ENCODE results near the gene EBLN1. TPM values are rescaled to one million over a fixed set of nuclear protein-coding genes. Genes with fewer than 3 reads are reported as not detected.

The EBLN1 gene
- total and polyA plus RNA-seq, 9 of the 15 experiments (the other 6 are each of a cell fraction or from before 2014, with no cell fraction given) = 0.06 to 3.1 (median 0.80) TPM

GRCh38 chr10:22228943-22229801 is 11.4 kb upstream of the EBLN1 start (continued):
- TF ChIP-seq ZNF584 (CRISPR knock-in tag; IDR thresholded peaks at IDR 0.05; ENCODE audit: low read depth) (peak; percentile 88), ZC3H8 (IDR thresholded peaks at IDR 0.05) (no peak), TAF1 (IDR thresholded peaks at IDR 0.05; ENCODE audit: control insufficient read depth, extremely low read depth, insufficient read depth, low read length, severe bottlenecking) (peak; percentile 70), PURB (CRISPR knock-in tag; IDR thresholded peaks at IDR 0.05; ENCODE audit: low read depth) (no peak), MYC (IDR thresholded peaks at IDR 0.05; ENCODE audit: low read depth, low read length) (peak; percentile 73), MYC (CRISPR knock-in tag; IDR thresholded peaks at IDR 0.05; ENCODE audit: borderline replicate concordance, low read depth) (no peak), KAT8 (IDR thresholded peaks at IDR 0.05; ENCODE audit: low read depth) (no peak), KLF6 (CRISPR knock-in tag; IDR thresholded peaks at IDR 0.05; ENCODE audit: borderline replicate concordance) (peak; percentile 58; the same call in 1 of the 2 replicates), SOX6 (IDR thresholded peaks at IDR 0.05) (peak; percentile 75; the same call in 1 of the 2 replicates), NBN (IDR thresholded peaks at IDR 0.05; ENCODE audit: low read depth) (peak; percentile 92), THAP12 (CRISPR knock-in tag; IDR thresholded peaks at IDR 0.05) (peak; percentile 54; the same call in 1 of the 2 replicates), SP2 (IDR thresholded peaks at IDR 0.05; ENCODE audit: extremely low read depth, low read depth, low read length, poor library complexity, severe bottlenecking) (no peak), POU5F1 (IDR thresholded peaks at IDR 0.05; ENCODE audit: borderline replicate concordance, low read depth, low read length, partially characterized antibody) (no peak), POLR2AphosphoS5 (IDR thresholded peaks at IDR 0.05; ENCODE audit: control insufficient read depth, insufficient read depth, low read depth, low read length) (peak; percentile 63), HSF4 (CRISPR knock-in tag; IDR thresholded peaks at IDR 0.05; ENCODE audit: borderline replicate concordance) (0 out of 2 replicates have a peak, but pooled peaks have one; percentile 14), MNT (conservative IDR thresholded peaks at IDR 0.05) (peak in 1 of 2 experiments; percentile 50; a peak in 2 of 4 replicates), NCOA1 (IDR thresholded peaks at IDR 0.05; ENCODE audit: low read depth) (no peak), ZFP1 (CRISPR knock-in tag; IDR thresholded peaks at IDR 0.05) (no peak), THRAP3 (IDR thresholded peaks at IDR 0.05; ENCODE audit: borderline replicate concordance) (peak; percentile 15; the same call in 1 of the 2 replicates), ZNF3 (CRISPR knock-in tag; IDR thresholded peaks at IDR 0.05) (no peak), L3MBTL2 (IDR thresholded peaks at IDR 0.05) (peak; percentile 87), TEAD1 (CRISPR knock-in tag; IDR thresholded peaks at IDR 0.05) (peak; percentile 6 to 79; a peak in 1 of 4 replicates), SIX5 (IDR thresholded peaks at IDR 0.05; ENCODE audit: borderline replicate concordance in 1 of 2, insufficient read depth in 1 of 2, low read depth in 1 of 2, low read length in 2 of 2) (no peak)

Data from K562 (cell line).